ENCODE measurements around the gene SZT2.

The SZT2 gene

GRCh38 chr1:43439781-43440180, 50.1 kb downstream of the SZT2 start:
- TF ChIP-seq CTCF (IDR thresholded peaks at IDR 0.05; ENCODE audit: borderline replicate concordance, insufficient read depth, low read depth, low read length), result no peak
- no peak overlapping the region for H3K4me3 ChIP-seq (ENCODE audit: low read depth, low read length)

GRCh38 chr1:43440358-43440757, 50.7 kb downstream of the SZT2 start:
- no peak for TF ChIP-seq CTCF (IDR thresholded peaks at IDR 0.05; ENCODE audit: borderline replicate concordance, insufficient read depth, low read depth, low read length)
- H3K4me3 ChIP-seq (ENCODE audit: low read depth, low read length), result no peak overlapping the region

DNA sequence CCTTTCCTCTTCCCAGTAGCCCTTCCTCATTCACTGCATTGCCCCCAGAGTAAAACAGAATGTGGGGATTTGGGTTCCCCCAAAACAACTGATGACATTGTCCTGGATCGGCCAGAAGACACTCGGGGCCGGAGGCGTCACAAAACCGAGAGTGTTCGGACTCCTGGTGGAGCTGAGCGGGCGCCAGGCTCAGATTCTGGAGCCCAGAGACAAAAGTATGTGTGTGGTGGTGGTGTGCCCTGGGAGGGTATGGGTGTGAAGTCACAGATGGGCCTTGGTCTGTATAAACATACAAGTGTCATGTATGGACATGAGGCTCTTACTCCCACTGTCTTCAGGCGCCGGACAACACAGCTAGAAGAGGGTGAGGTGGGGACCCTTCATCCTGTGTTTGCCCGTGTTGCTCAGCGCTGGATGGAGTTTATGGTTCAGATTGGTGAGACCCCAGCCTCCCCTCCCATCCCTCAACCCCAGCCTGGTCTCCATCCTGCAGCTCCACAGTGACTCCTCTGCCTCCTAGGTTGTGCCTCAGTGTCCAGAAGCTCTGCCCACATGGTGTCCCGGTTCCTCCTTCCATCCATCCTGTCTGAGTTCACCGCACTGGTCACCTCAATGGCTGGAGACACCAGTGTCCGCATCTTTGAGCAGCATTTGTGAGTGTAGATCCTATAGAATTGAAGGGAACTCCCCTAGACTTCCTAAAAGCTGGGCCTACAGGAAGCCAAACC, 51.6 kb downstream of the SZT2 start:
- no peak overlapping the region for H3K4me3 ChIP-seq (ENCODE audit: low read depth, low read length)
- TF ChIP-seq CTCF (IDR thresholded peaks at IDR 0.05; ENCODE audit: borderline replicate concordance, insufficient read depth, low read depth, low read length), result no peak

DNA sequence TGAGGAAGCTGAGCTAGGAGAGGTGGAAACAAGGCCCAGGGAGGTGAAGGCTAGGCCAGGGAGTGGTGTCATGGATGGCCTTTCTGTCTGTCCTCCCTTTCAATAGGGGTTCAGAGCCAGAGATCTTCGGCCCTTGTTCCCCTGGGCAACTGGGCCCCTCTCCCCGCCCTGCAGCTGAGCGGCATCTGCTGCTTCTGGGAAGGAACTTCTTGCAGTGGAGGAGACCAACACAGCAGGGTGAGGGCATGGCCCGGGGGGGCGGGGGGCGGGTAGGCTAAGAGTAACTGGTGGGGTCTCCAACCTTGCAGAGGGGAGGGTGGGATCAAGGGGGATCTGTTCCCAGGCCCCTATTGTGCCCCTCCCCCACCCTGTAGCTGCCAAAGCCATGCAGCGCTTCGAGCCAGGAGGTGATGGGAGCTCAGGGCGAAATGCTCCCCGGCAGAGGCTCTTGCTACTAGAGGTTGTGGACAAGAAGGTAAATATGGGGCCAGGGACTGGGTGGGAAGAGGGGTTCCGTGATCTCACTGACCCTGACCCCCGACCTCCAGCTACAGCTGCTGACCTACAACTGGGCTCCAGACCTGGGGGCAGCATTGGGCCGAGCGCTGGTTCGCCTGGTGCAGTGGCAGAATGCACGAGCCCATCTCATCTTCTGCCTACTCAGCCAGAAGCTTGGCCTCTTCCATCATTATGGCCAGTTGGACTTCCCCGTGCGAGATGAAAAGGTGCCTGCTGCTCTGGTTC, 52.4 kb downstream of the SZT2 start:
- TF ChIP-seq CTCF (IDR thresholded peaks at IDR 0.05; ENCODE audit: borderline replicate concordance, insufficient read depth, low read depth, low read length), result no peak
- no peak overlapping the region for H3K4me3 ChIP-seq (ENCODE audit: low read depth, low read length)

DNA sequence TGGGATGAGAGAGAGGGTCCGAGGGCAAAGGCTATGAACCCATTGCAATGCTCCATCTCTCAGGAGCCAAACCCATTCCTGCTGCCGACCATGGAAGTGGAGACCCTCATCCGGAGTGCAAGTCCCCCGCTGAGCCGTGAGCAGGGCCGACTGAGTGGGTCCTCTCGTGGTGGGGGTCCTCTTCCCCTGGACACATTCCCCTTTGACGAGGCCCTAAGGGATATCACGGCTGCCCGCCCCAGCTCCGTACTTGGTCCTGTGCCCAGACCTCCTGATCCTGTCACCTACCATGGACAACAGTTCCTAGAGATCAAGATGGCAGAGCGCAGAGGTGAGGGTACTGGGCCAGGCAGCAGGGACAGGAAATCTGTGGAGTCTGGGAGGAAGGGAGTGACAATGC, 53.1 kb downstream of the SZT2 start:
- no peak for TF ChIP-seq CTCF (IDR thresholded peaks at IDR 0.05; ENCODE audit: borderline replicate concordance, insufficient read depth, low read depth, low read length)
- no peak overlapping the region for H3K4me3 ChIP-seq (ENCODE audit: low read depth, low read length)

- no peak for TF ChIP-seq CTCF (IDR thresholded peaks at IDR 0.05; ENCODE audit: borderline replicate concordance, insufficient read depth, low read depth, low read length)
- no peak overlapping the region for H3K4me3 ChIP-seq (ENCODE audit: low read depth, low read length)
These were observed 53.7 kb downstream of the SZT2 start for GRCh38 chr1:43443197-43443946.

All from GM12875 (cell line).